ENCODE results near the gene KRT36.

KRT36 gene

GRCh38 chr17:41505007-41505808, 15.5 kb upstream of the KRT36 start, which contains the start of gene KRT13:
TSS of gene KRT13 (minus strand) at chr17:41505612. CDS start at chr17:41505550, 62 bp downstream.
- DNase-seq (ENCODE audit: low read depth, low spot score) = no peak

GRCh38 chr17:41504246-41504977, 14.7 kb upstream of the KRT36 start:
- H3K4me3 ChIP-seq (ENCODE audit: low read length) = no peak overlapping the region
- DNase-seq (ENCODE audit: low read depth, low spot score) = no peak

More at GRCh38 chr17:41505007-41505808, 15.5 kb upstream of the KRT36 start, which contains the start of gene KRT13:
- no peak within 1 kb of the TSS for H3K4me3 ChIP-seq (ENCODE audit: low read length)

GRCh38 chr17:41503202-41503601, 13.5 kb upstream of the KRT36 start:
- DNase-seq (ENCODE audit: low read depth, low spot score) = no peak
- no peak overlapping the region for H3K4me3 ChIP-seq (ENCODE audit: low read length)

- H3K4me3 ChIP-seq (ENCODE audit: low read length) = no peak overlapping the region
- DNase-seq (ENCODE audit: low read depth, low spot score) = no peak
Observed at GRCh38 chr17:41500131-41500911, 10.6 kb upstream of the KRT36 start.

- DNase-seq (ENCODE audit: low read depth, low spot score) = no peak
- H3K4me3 ChIP-seq (ENCODE audit: low read length) = no peak overlapping the region
Observed at GRCh38 chr17:41499714-41500113, 10.0 kb upstream of the KRT36 start.

- no peak overlapping the region for H3K4me3 ChIP-seq (ENCODE audit: low read length)
- no peak for DNase-seq (ENCODE audit: low read depth, low spot score)
Observed at GRCh38 chr17:41498276-41498675, 8.6 kb upstream of the KRT36 start.

GRCh38 chr17:41496803-41497484, 7.2 kb upstream of the KRT36 start:
- H3K4me3 ChIP-seq (ENCODE audit: low read length) = no peak overlapping the region
- peak; percentile 73 for DNase-seq (ENCODE audit: low read depth, low spot score)

- no peak for DNase-seq (ENCODE audit: low read depth, low spot score)
- no peak overlapping the region for H3K4me3 ChIP-seq (ENCODE audit: low read length)
Observed at GRCh38 chr17:41494524-41494923, 4.8 kb upstream of the KRT36 start.

GRCh38 chr17:41492771-41493170, 3.1 kb upstream of the KRT36 start:
- no peak for DNase-seq (ENCODE audit: low read depth, low spot score)
- H3K4me3 ChIP-seq (ENCODE audit: low read length) = no peak overlapping the region

- DNase-seq (ENCODE audit: low read depth, low spot score) = no peak
Observed at GRCh38 chr17:41492351-41492750, 2.6 kb upstream of the KRT36 start.

GRCh38 chr17:41491476-41491875, 1.8 kb upstream of the KRT36 start:
- H3K4me3 ChIP-seq (ENCODE audit: low read length) = no peak overlapping the region
- no peak for DNase-seq (ENCODE audit: low read depth, low spot score)

More at GRCh38 chr17:41492351-41492750, 2.6 kb upstream of the KRT36 start:
- no peak overlapping the region for H3K4me3 ChIP-seq (ENCODE audit: low read length)

- H3K4me3 ChIP-seq (ENCODE audit: low read length) = no peak overlapping the region
- no peak for DNase-seq (ENCODE audit: low read depth, low spot score)
Observed at GRCh38 chr17:41490000-41490990, 585 bp upstream of the KRT36 start.

- DNase-seq (ENCODE audit: low read depth, low spot score) = no peak
- H3K4me3 ChIP-seq (ENCODE audit: low read length) = no peak overlapping the region
Observed at GRCh38 chr17:41486809-41487530, 2.7 kb downstream of the KRT36 start.

- no peak for DNase-seq (ENCODE audit: low read depth, low spot score)
- H3K4me3 ChIP-seq (ENCODE audit: low read length) = no peak overlapping the region
Observed at GRCh38 chr17:41486316-41486715, 3.4 kb downstream of the KRT36 start.

- H3K4me3 ChIP-seq (ENCODE audit: low read length) = no peak overlapping the region
- DNase-seq (ENCODE audit: low read depth, low spot score) = no peak
Observed at GRCh38 chr17:41484920-41485904, 4.5 kb downstream of the KRT36 start.
